ENCODE data around the gene TAB2.
A peak's percentile ranks its signal among the peaks of the same experiment; 100 is the strongest.
"Not testable (repeated sequence)": the region's sequence is repeated elsewhere in the genome, so short reads cannot be mapped to it uniquely, and the experiment has no call there.

Gene TAB2

GRCh38 chr6:149334682-149335160 lies 17.2 kb downstream of the TAB2 start:
- DNase-seq = no peak

GRCh38 chr6:149335924-149336608 lies 18.6 kb downstream of the TAB2 start:
- no peak for DNase-seq

GRCh38 chr6:149336609-149336928 lies 19.1 kb downstream of the TAB2 start:
- DNase-seq = peak; percentile 33

GRCh38 chr6:149337320-149337719 lies 19.8 kb downstream of the TAB2 start:
- peak; percentile 35 for DNase-seq

GRCh38 chr6:149340200-149340599 lies 22.7 kb downstream of the TAB2 start:
- no peak for DNase-seq

- DNase-seq = no peak
Observed at GRCh38 chr6:149342525-149342924, 25.0 kb downstream of the TAB2 start.

GRCh38 chr6:149343501-149343900 lies 26.0 kb downstream of the TAB2 start:
- no peak for DNase-seq

- no peak for DNase-seq
Observed at GRCh38 chr6:149346078-149346477, 28.6 kb downstream of the TAB2 start.

GRCh38 chr6:149347067-149347466 lies 29.6 kb downstream of the TAB2 start:
- no peak for DNase-seq

- DNase-seq = not testable (repeated sequence)
Observed at GRCh38 chr6:149349279-149349678, 31.8 kb downstream of the TAB2 start.

- DNase-seq = no peak
Observed at GRCh38 chr6:149354009-149354408, 36.5 kb downstream of the TAB2 start.

GRCh38 chr6:149356081-149356750 lies 38.7 kb downstream of the TAB2 start:
- no peak for DNase-seq

- DNase-seq = peak; percentile 66
Observed at GRCh38 chr6:149357726-149358538, 40.4 kb downstream of the TAB2 start.

- peak; percentile 64 for DNase-seq
Observed at GRCh38 chr6:149359440-149359839, 41.9 kb downstream of the TAB2 start.

- DNase-seq = no peak
Observed at GRCh38 chr6:149360536-149360935, 43.0 kb downstream of the TAB2 start.

- DNase-seq = peak; percentile 14
Observed at GRCh38 chr6:149362289-149362688, 44.8 kb downstream of the TAB2 start.

GRCh38 chr6:149363154-149363553 lies 45.6 kb downstream of the TAB2 start:
- DNase-seq = no peak

GRCh38 chr6:149364557-149364956 lies 47.0 kb downstream of the TAB2 start:
- DNase-seq = peak; percentile 85

GRCh38 chr6:149365197-149365596 lies 47.7 kb downstream of the TAB2 start:
- DNase-seq = no peak

GRCh38 chr6:149366267-149366921 lies 48.9 kb downstream of the TAB2 start:
- DNase-seq = no peak

GRCh38 chr6:149368065-149368464 lies 50.6 kb downstream of the TAB2 start:
- no peak for DNase-seq

GRCh38 chr6:149371154-149371553 lies 53.6 kb downstream of the TAB2 start:
- DNase-seq = no peak

- DNase-seq = no peak
Observed at GRCh38 chr6:149372062-149372461, 54.5 kb downstream of the TAB2 start.
